GM12872 (cell line): ENCODE results near the gene ANKMY1.

Experiments used
- TF ChIP-seq, protein P1 (sequence below): IDR thresholded peaks from 3 replicates; pipeline ENCODE4 v1.5.1; 2011; ENCODE audit warnings: low read depth, mild to moderate bottlenecking, low read length, moderate library complexity; ENCODE audit not compliant: insufficient read depth

ANKMY1 gene

DNA sequence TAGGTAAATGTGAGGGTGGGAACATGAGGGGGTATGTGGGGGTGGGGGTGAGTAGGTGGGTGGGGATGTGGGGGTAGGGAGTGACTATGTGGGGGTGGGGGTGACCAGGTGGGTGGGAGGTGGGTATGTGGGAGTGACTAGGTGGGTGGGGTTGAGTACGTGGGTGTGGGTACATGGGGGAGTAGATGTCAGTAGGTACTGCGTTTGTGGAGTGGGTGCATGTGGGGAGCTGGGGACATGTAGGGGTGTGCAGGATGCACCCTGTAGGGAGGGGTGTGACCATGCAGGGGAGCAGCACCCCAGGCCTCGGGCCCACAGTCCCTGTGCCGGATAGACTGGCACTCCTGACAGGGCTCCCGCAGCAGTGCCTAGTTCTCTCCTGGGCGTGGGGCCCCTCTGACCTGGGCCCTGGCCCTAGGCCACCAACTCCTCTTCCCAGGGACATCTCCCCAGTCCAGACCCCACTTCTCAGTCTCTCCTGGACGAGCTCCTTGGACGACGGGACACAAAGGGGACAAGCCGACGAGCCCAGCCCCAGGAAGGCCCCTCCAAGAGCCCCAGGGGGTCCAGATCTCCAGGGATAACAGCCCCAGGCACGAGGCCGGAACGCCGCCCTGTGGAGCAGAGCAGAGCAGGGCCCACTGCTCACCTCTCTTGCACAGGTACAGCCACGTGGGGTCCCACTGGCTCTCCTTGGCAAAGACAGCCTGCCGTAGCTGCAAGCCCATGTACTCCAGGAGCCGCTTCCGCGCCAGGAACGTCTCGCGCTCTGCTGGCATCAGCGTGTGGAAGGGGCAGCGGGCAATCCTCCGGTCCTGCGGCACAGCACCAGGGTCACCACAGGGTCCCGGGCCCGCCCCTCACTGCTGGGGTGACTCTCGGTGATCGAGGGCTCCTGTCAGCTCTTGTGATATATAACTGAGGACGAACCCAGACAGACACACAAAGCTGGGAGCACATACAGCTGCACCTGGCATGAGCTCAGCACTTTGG is 58.2 kb downstream of the ANKMY1 start:
- TF ChIP-seq, protein P1, sequence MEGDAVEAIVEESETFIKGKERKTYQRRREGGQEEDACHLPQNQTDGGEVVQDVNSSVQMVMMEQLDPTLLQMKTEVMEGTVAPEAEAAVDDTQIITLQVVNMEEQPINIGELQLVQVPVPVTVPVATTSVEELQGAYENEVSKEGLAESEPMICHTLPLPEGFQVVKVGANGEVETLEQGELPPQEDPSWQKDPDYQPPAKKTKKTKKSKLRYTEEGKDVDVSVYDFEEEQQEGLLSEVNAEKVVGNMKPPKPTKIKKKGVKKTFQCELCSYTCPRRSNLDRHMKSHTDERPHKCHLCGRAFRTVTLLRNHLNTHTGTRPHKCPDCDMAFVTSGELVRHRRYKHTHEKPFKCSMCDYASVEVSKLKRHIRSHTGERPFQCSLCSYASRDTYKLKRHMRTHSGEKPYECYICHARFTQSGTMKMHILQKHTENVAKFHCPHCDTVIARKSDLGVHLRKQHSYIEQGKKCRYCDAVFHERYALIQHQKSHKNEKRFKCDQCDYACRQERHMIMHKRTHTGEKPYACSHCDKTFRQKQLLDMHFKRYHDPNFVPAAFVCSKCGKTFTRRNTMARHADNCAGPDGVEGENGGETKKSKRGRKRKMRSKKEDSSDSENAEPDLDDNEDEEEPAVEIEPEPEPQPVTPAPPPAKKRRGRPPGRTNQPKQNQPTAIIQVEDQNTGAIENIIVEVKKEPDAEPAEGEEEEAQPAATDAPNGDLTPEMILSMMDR, result no peak

DNA sequence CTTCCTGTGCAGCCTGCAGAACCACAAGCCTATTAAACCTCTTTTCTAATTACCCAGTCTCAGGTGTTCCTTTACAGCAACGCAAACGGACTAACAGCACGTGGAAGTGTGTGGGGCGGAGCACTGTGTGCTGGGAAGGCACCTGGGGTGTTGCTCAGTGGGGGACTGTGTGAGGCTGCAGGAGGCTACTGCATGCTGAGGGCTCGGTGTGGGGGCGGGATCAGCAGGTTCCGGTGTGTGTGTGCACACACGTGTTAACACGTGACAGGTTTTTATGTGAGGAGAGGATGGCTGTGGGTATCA is 58.9 kb downstream of the ANKMY1 start:
- TF ChIP-seq, protein P1, result no peak

DNA sequence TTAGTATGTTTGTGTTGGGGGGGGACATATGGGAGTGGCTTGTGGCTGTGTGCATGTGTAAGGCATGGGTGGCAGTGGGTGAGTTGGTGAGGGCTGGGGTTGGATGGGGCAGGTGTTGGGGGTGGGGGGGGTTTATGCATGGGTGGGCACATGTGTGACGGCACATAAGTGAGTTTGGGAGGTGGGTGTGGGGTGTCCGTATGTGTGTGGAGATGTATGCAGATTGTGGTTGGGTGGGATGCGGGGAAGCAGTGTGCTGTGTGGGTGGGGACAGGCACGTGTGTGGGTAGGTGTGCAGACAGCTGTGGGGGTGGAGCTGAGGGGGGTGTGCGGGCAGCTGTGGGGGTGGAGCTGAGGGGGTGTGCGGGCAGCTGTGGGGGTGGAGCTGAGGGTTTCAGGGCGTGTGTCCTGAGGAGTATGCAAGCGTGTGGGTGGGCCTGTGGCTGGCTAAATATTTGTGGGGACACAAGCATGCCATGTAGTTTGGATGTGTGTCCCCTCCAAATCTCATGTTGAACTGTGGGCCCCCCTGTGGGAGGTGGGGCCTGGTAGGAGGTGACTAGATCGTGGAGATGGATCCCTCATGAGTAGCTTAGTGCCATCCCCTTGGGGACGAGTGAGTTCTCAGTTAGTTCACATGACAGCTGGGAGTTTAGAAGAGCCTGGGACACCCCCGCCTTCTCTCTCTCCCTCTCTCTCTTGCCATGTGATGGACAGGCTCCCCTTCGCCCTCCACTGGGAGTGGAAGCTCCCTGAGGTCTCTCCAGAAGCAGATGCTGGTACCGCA is 59.4 kb downstream of the ANKMY1 start:
- TF ChIP-seq, protein P1, result no peak

DNA sequence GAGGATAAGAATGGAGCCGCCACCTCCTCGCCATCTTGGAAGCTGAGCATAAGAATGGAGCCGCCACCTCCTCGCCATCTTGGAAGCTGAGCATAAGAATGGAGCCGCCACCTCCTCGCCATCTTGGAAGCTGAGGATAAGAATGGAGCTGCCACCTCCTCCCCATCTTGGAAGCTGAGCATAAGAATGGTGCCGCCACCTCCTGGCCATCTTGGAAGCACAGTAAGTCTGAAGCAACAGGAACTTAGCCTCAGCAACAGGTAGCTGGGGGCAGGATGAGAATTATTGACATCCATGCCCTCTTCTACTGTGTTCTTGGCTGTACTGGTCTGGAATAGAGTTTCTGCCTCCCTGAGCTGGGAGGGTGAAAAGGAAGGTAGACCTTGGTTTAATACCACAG is 60.7 kb downstream of the ANKMY1 start:
- TF ChIP-seq, protein P1, result 0 out of 3 replicates have a peak, but pooled peaks have one; percentile 13

DNA sequence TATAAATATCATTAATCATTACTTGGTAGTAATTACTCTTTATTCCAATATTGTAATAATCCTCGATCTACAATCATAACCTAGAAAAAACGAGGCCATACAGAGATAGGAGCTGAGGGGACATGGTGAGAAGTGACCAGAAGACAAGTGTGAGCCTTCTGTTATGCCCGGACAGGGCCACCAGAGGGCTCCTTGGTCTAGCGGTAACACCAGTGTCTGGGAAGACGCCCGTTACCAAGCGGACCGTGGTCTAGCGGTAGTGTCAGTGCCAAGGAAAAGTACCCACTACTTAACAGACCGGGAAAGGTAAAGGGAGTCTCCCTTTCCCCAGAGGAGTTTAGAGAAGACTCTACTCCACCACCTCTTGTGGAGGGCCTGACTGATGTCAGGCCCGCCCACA is 62.8 kb downstream of the ANKMY1 start:
- TF ChIP-seq, protein P1, result peak; percentile 27; the same call in 2 of the 3 replicates

DNA sequence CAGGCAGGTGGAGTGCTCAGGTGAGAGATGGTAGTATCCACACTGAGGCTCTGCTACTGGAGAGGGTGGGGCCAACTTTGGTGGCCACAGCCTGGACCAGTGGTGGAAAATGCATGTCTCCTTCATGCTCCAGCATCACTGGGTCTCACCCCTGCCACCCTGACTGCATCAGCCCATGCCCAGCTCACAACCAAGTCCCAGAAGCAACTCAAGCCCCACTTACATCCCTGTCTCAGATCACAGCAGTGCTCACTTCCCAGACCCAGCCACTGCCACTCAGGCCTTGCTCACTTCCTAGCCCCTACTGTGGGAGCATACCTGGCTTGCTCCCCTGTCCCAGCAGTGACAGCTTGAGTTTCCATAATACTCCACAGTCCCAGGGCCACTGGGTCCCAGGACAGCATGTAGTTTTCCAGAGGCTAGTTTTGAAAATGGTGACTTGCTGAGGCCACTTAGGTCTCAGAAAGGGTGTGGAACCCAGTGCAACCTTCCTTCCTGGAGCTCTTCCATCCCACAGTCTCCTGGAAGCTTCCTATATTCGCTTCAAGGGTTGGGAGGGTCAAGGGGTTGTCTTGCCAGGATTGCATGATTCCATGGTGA is 63.5 kb downstream of the ANKMY1 start:
- TF ChIP-seq, protein P1, result no peak

DNA sequence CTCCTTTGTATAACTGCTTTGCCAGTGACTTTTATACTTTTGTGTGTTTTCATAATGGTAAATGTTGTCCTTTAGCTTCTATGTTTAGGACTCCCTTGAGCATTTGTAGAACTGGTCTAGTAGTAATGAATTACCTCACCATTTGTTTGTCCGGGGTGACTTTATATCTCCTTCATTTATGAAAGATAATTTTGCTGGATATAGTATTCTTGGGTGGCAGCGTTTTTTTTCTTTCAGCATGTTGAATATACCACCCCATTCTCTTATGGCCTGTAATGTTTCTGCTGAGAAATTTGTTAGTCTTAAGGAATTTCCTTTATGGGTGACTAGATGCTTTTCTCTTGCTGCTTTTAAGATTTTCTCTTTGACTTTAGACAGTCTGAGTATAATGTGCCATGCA is 66.3 kb downstream of the ANKMY1 start:
- TF ChIP-seq, protein P1, result no peak
